Fibroblast of lung (primary cell): Measurements from ENCODE around the gene EXTL1. TPM values are rescaled to one million over a fixed set of nuclear protein-coding genes. Genes with fewer than 3 reads are reported as not detected.

ENCODE experiments used
- DNase-seq, 2 donors: peaks; one replicate each; pipeline versions ENCODE4 v3.0.0 to v3.0.0-alpha.2; 2010; ENCODE audit warnings: low read depth in 2 of 2
- H2AFZ ChIP-seq: 2 replicates; pipeline ENCODE4 v1.5.1; 2012; ENCODE audit warnings: low read length, control low read depth, inconsistent platforms
- H3K27ac ChIP-seq: 2 replicates; pipeline ENCODE4 v1.5.1; 2011; ENCODE audit warnings: low read length, control low read depth; ENCODE audit not compliant: insufficient read depth
- H3K27me3 ChIP-seq: 2 replicates; pipeline ENCODE4 v1.5.1; 2011; ENCODE audit warnings: mild to moderate bottlenecking, low read length; ENCODE audit not compliant: control insufficient read depth, insufficient read depth
- H3K36me3 ChIP-seq: 2 replicates; pipeline ENCODE4 v1.5.1; 2011; ENCODE audit warnings: low read length; ENCODE audit not compliant: control insufficient read depth, insufficient read depth
- H3K4me1 ChIP-seq: 2 replicates; pipeline ENCODE4 v1.5.1; 2011; ENCODE audit warnings: low read length; ENCODE audit not compliant: control insufficient read depth, insufficient read depth; ENCODE audit errors: extremely low read depth
- H3K4me2 ChIP-seq: 2 replicates; pipeline ENCODE4 v1.5.1; 2011; ENCODE audit warnings: low read length, control low read depth; ENCODE audit not compliant: insufficient read depth; ENCODE audit errors: extremely low read depth
- H3K4me3 ChIP-seq, 4 experiments: fragments of 200-600 bp in 1 of 4; sonication (generic) in 1 of 4; replicated peaks in 1 of 4; 2 replicates each; pipeline ENCODE4 v1.5.1; 2011 to 2016; ENCODE audit warnings: low read length in 4 of 4, low read depth in 3 of 4, mild to moderate bottlenecking in 3 of 4, control low read depth in 2 of 4, inconsistent platforms in 1 of 4, mixed read lengths in 1 of 4; ENCODE audit not compliant: insufficient read depth in 1 of 4; ENCODE audit errors: control extremely low read depth in 1 of 4
- H3K79me2 ChIP-seq: 2 replicates; pipeline ENCODE4 v1.5.1; 2012; ENCODE audit warnings: mild to moderate bottlenecking, low read length, inconsistent platforms; ENCODE audit not compliant: control insufficient read depth, insufficient read depth
- H3K9ac ChIP-seq: 2 replicates; pipeline ENCODE4 v1.5.1; 2011; ENCODE audit warnings: mild to moderate bottlenecking, low read length, control low read depth; ENCODE audit not compliant: insufficient read depth
- H3K9me3 ChIP-seq: 2 replicates; pipeline ENCODE4 v1.5.1; 2012; ENCODE audit warnings: low read depth, low read length; ENCODE audit not compliant: control insufficient read depth, insufficient read depth
- H4K20me1 ChIP-seq: 2 replicates; pipeline ENCODE4 v1.5.1; 2011; ENCODE audit warnings: low read length; ENCODE audit not compliant: control insufficient read depth, insufficient read depth; ENCODE audit errors: extremely low read depth
- EZH2 ChIP-seq: IDR thresholded peaks from 2 replicates; pipeline ENCODE4 v1.5.1; 2012; ENCODE audit warnings: low read length, control low read depth, mild to moderate bottlenecking; ENCODE audit errors: missing control alignments
- polyA plus RNA-seq, 2 donors: library from polyadenylated mRNA; depleted of rRNA in 1 of 2; stranded (reverse) in 1 of 2; unstranded in 1 of 2; fragments of >200 nt; gene quantifications; 2 replicates each; pipeline ENCODE4 v1.2.1, GENCODE V29; 2011 to 2012; ENCODE audit warnings: missing spikeins in 1 of 2
- total RNA-seq: library from RNA; depleted of rRNA; stranded (reverse); fragments of >200 nt; gene quantifications from 2 replicates; pipeline ENCODE4 v1.2.1, GENCODE V29; 2014
- TF ChIP-seq, protein P1 (sequence below), 2 donors: IDR thresholded peaks in 1 of 2; conservative IDR thresholded peaks in 1 of 2; 1 replicate in 1 of 2; 2 replicates in 1 of 2; pipeline ENCODE4 v1.5.1; 2011 to 2012; ENCODE audit warnings: low read length in 2 of 2, control low read depth in 1 of 2, inconsistent platforms in 1 of 2, low read depth in 1 of 2, mild to moderate bottlenecking in 1 of 2

Gene EXTL1
- total and polyA plus RNA-seq, 2 donors (not counting 1 experiment from before 2014, with no cell fraction given): 0.33 to 0.39 TPM

GRCh38 chr1:26023009-26023408 is 1.4 kb downstream of the EXTL1 start:
- no peaks in the 10 kb centered on the region for H3K27me3 ChIP-seq
- no peaks in the 10 kb centered on the region for H3K36me3 ChIP-seq
- DNase-seq: no peak
- H3K79me2 ChIP-seq: no peaks in the 10 kb centered on the region
- no peaks in the 10 kb centered on the region for H4K20me1 ChIP-seq
- no peak overlapping the region for H3K4me2 ChIP-seq
- H3K9me3 ChIP-seq: no peaks in the 10 kb centered on the region
- H3K4me1 ChIP-seq: peaks cover 10% of the 10 kb centered on the region
- no peak overlapping the region for H3K9ac ChIP-seq
- TF ChIP-seq, protein P1, sequence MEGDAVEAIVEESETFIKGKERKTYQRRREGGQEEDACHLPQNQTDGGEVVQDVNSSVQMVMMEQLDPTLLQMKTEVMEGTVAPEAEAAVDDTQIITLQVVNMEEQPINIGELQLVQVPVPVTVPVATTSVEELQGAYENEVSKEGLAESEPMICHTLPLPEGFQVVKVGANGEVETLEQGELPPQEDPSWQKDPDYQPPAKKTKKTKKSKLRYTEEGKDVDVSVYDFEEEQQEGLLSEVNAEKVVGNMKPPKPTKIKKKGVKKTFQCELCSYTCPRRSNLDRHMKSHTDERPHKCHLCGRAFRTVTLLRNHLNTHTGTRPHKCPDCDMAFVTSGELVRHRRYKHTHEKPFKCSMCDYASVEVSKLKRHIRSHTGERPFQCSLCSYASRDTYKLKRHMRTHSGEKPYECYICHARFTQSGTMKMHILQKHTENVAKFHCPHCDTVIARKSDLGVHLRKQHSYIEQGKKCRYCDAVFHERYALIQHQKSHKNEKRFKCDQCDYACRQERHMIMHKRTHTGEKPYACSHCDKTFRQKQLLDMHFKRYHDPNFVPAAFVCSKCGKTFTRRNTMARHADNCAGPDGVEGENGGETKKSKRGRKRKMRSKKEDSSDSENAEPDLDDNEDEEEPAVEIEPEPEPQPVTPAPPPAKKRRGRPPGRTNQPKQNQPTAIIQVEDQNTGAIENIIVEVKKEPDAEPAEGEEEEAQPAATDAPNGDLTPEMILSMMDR (conservative IDR thresholded peaks at IDR 0.05 in 1 of 2, IDR thresholded peaks at IDR 0.05 in 1 of 2; ENCODE audit: low read depth in 1 of 2, low read length in 2 of 2): no peak
- no peak for TF ChIP-seq EZH2
- no peak overlapping the region for H2AFZ ChIP-seq
- H3K4me3 ChIP-seq: no peak overlapping the region
- H3K27ac ChIP-seq: no peak overlapping the region

- DNase-seq: no peak
- no peak overlapping the region for H3K9ac ChIP-seq
- H3K4me1 ChIP-seq: peaks cover 10% of the 10 kb centered on the region
Measured at GRCh38 chr1:26023826-26024225, 2.3 kb downstream of the EXTL1 start.

DNA sequence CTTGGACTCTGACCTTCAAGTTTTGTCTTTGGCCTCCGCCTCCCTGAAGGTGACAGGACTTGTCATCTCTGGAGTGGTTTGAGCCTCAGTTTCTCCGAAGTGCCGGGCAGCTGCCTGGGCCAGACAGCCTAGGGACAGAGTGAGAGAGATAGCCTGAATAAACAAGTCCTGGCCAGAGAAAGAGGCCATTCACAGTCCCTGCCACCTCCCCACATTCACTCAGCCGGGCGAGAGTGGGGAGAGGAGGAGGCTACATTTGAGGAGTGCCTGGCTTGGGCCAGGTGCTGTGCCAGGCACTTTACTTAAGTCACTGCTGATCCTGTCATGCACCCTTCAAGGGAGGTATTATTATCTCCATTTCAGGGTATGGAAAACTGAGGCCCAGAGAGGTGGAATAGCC is 3.5 kb downstream of the EXTL1 start:
- TF ChIP-seq, protein P1 (conservative IDR thresholded peaks at IDR 0.05 in 1 of 2, IDR thresholded peaks at IDR 0.05 in 1 of 2; ENCODE audit: low read depth in 1 of 2, low read length in 2 of 2): no peak
- no peak for TF ChIP-seq EZH2
- H2AFZ ChIP-seq: no peak overlapping the region
- H3K27ac ChIP-seq: no peak overlapping the region
- no peak overlapping the region for H3K9ac ChIP-seq
- H3K36me3 ChIP-seq: no peaks in the 10 kb centered on the region
- H3K9me3 ChIP-seq: no peaks in the 10 kb centered on the region
- H4K20me1 ChIP-seq: no peaks in the 10 kb centered on the region
- H3K4me2 ChIP-seq: no peak overlapping the region
- H3K79me2 ChIP-seq: no peaks in the 10 kb centered on the region
- no peak for DNase-seq
- H3K4me1 ChIP-seq: peaks cover 5% of the 10 kb centered on the region
- H3K27me3 ChIP-seq: no peaks in the 10 kb centered on the region
- H3K4me3 ChIP-seq: no peak overlapping the region

More at GRCh38 chr1:26023826-26024225, 2.3 kb downstream of the EXTL1 start:
- H3K9me3 ChIP-seq: no peaks in the 10 kb centered on the region
- H3K27me3 ChIP-seq: no peaks in the 10 kb centered on the region
- no peak for TF ChIP-seq EZH2
- TF ChIP-seq, protein P1 (conservative IDR thresholded peaks at IDR 0.05 in 1 of 2, IDR thresholded peaks at IDR 0.05 in 1 of 2; ENCODE audit: low read depth in 1 of 2, low read length in 2 of 2): no peak
- H3K4me3 ChIP-seq: no peak overlapping the region
- H3K27ac ChIP-seq: no peak overlapping the region
- H3K79me2 ChIP-seq: no peaks in the 10 kb centered on the region
- no peaks in the 10 kb centered on the region for H3K36me3 ChIP-seq
- no peaks in the 10 kb centered on the region for H4K20me1 ChIP-seq
- no peak overlapping the region for H3K4me2 ChIP-seq
- H2AFZ ChIP-seq: no peak overlapping the region
